Measurements from ENCODE around the gene NLGN1.

NLGN1 gene

GRCh38 chr3:174051191-174051590, 653.6 kb downstream of the NLGN1 start:
- no peak overlapping the region for H3K4me3 ChIP-seq (ENCODE audit: control insufficient read depth, low read depth, low read length)
- DNase-seq (ENCODE audit: low read depth): no peak
- TF ChIP-seq CTCF (conservative IDR thresholded peaks at IDR 0.05; ENCODE audit: control insufficient read depth, insufficient read depth, low read depth, low read length): no peak

- H3K4me3 ChIP-seq (ENCODE audit: control insufficient read depth, low read depth, low read length): no peak overlapping the region
- no peak for TF ChIP-seq CTCF (conservative IDR thresholded peaks at IDR 0.05; ENCODE audit: control insufficient read depth, insufficient read depth, low read depth, low read length)
- DNase-seq (ENCODE audit: low read depth): no peak
Measured at GRCh38 chr3:174058804-174059203, 661.3 kb downstream of the NLGN1 start.

GRCh38 chr3:174060431-174060830, 662.9 kb downstream of the NLGN1 start:
- no peak overlapping the region for H3K4me3 ChIP-seq (ENCODE audit: control insufficient read depth, low read depth, low read length)
- TF ChIP-seq CTCF (conservative IDR thresholded peaks at IDR 0.05; ENCODE audit: control insufficient read depth, insufficient read depth, low read depth, low read length): no peak
- no peak for DNase-seq (ENCODE audit: low read depth)

GRCh38 chr3:174061162-174061561, 663.6 kb downstream of the NLGN1 start:
- no peak for DNase-seq (ENCODE audit: low read depth)
- no peak overlapping the region for H3K4me3 ChIP-seq (ENCODE audit: control insufficient read depth, low read depth, low read length)
- no peak for TF ChIP-seq CTCF (conservative IDR thresholded peaks at IDR 0.05; ENCODE audit: control insufficient read depth, insufficient read depth, low read depth, low read length)

- H3K4me3 ChIP-seq (ENCODE audit: control insufficient read depth, low read depth, low read length): no peak overlapping the region
- no peak for DNase-seq (ENCODE audit: low read depth)
- TF ChIP-seq CTCF (conservative IDR thresholded peaks at IDR 0.05; ENCODE audit: control insufficient read depth, insufficient read depth, low read depth, low read length): no peak
Measured at GRCh38 chr3:174061731-174062130, 664.2 kb downstream of the NLGN1 start.

- TF ChIP-seq CTCF (conservative IDR thresholded peaks at IDR 0.05; ENCODE audit: control insufficient read depth, insufficient read depth, low read depth, low read length): no peak
- DNase-seq (ENCODE audit: low read depth): no peak
- no peak overlapping the region for H3K4me3 ChIP-seq (ENCODE audit: control insufficient read depth, low read depth, low read length)
Measured at GRCh38 chr3:174062923-174063322, 665.4 kb downstream of the NLGN1 start.

GRCh38 chr3:174068035-174068434, 670.5 kb downstream of the NLGN1 start:
- no peak overlapping the region for H3K4me3 ChIP-seq (ENCODE audit: control insufficient read depth, low read depth, low read length)
- no peak for DNase-seq (ENCODE audit: low read depth)
- no peak for TF ChIP-seq CTCF (conservative IDR thresholded peaks at IDR 0.05; ENCODE audit: control insufficient read depth, insufficient read depth, low read depth, low read length)
